Measurements from ENCODE around the gene SNAP25. TPM values are rescaled to one million over a fixed set of nuclear protein-coding genes. Genes with fewer than 3 reads are reported as not detected.

Gene SNAP25
- total RNA-seq, 1 donor from 2014 or later: 4.2 TPM

DNA sequence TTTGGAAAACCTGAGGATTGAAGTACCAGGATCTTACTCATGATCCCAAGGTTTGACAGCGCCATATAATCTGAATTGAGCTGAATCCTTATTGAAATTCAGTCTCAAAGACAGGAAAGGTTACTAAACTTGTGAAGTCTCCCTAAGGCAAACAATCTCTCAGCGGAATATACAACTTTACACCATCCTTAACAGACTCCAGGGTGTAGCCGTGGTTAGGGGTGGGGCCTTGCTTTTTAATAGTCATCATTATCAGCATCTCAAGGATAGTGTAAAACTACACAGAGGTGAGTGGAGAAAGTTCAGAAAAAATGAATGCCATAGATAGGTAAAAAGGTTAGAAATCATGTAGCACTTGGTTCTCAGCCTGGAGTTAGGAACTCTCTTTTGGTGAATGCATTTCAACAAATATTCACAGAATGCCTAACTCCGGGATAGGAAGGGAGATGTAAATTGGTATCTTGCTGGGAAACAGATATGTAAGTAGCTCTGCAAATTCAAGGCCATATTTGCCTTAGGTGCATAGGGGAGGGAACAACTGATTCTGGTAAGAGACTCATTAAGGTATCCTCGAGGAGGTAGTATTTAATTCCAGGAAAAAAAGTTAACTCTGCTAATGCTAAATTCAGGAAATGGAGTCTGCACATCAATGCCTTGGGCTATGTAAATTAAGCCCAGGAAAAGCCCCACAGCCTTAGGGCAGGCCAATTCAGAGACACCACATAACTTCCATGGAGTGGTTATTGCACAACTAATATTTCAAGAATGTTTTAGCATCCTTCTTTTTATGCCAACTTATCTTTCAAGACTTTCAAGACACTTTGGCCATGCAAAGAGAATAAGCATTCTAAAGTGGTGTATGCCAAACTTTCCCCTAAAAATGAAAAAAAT, 61.6 kb downstream of the SNAP25 start:
- no peak overlapping the region for H3K9ac ChIP-seq (ENCODE audit: low read depth in 1 of 3, low read length in 3 of 3)
- no peak overlapping the region for H3K27ac ChIP-seq (ENCODE audit: low read depth, low read length)
- H3K27me3 ChIP-seq (ENCODE audit: control insufficient read depth in 3 of 3, insufficient read depth in 3 of 3, low read length in 3 of 3): no peaks in the 10 kb centered on the region
- H3K4me3 ChIP-seq (ENCODE audit: low read length in 3 of 3): no peak overlapping the region
- no peaks in the 10 kb centered on the region for H3K9me3 ChIP-seq (ENCODE audit: control insufficient read depth in 3 of 3, low read length in 3 of 3)
- H3K4me1 ChIP-seq (ENCODE audit: control insufficient read depth in 3 of 3, insufficient read depth in 3 of 3, low read length in 3 of 3): no peaks in the 10 kb centered on the region
- H3K36me3 ChIP-seq (ENCODE audit: control insufficient read depth in 3 of 3, insufficient read depth in 3 of 3, low read length in 3 of 3): no peaks in the 10 kb centered on the region

DNA sequence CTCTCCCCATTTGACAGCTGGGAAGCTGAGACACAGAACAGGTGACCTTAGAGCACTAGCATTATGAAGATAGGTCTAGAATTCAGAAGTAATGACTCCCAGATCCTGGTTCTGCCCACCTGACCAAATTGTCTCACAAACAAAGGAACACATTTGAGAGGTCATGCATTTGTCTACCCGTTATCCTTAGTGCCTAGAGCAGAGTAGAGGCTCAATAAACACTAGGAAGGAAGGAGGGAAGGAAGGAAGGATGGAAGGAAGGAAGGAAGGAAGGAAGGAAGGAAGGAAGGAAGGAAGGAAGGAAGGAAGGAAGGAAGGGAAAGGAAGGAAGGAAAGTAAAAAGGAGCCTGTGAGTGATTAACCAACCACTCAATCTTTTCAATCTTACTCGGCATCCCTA, 63.3 kb downstream of the SNAP25 start:
- Histone ChIP-seq H3K4me3 (ENCODE audit: low read length in 3 of 3) (no peak overlapping the region), H3K27ac (ENCODE audit: low read depth, low read length) (no peak overlapping the region), H3K4me1 (ENCODE audit: control insufficient read depth in 3 of 3, insufficient read depth in 3 of 3, low read length in 3 of 3) (no peaks in the 10 kb centered on the region), H3K9ac (ENCODE audit: low read depth in 1 of 3, low read length in 3 of 3) (no peak overlapping the region), H3K36me3 (ENCODE audit: control insufficient read depth in 3 of 3, insufficient read depth in 3 of 3, low read length in 3 of 3) (no peaks in the 10 kb centered on the region), H3K27me3 (ENCODE audit: control insufficient read depth in 3 of 3, insufficient read depth in 3 of 3, low read length in 3 of 3) (no peaks in the 10 kb centered on the region), H3K9me3 (ENCODE audit: control insufficient read depth in 3 of 3, low read length in 3 of 3) (no peaks in the 10 kb centered on the region)

DNA sequence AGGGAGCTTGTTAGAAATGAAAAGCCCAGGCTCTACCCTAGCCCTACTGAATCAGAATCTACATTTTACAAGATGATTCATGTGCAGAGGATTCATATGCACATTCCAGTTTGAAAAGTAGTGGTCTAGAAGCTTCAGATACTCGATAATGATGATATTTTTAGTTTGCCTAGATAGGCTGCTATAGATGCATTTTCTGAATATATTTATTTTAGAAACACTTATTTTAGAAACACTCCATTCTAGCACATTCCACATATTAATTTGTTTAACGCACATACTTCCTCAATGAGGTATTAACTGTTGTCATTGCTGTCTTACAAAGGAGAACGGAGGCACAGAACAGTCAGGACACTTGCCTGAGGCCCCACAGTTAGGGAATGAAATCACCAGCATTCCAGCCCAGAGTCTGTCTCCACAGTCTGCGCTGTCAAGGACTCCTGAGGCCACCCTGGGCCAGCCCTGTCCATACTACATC, 64.4 kb downstream of the SNAP25 start:
- Histone ChIP-seq H3K9ac (ENCODE audit: low read depth in 1 of 3, low read length in 3 of 3) (no peak overlapping the region), H3K27me3 (ENCODE audit: control insufficient read depth in 3 of 3, insufficient read depth in 3 of 3, low read length in 3 of 3) (no peaks in the 10 kb centered on the region), H3K27ac (ENCODE audit: low read depth, low read length) (no peak overlapping the region), H3K36me3 (ENCODE audit: control insufficient read depth in 3 of 3, insufficient read depth in 3 of 3, low read length in 3 of 3) (no peaks in the 10 kb centered on the region), H3K4me1 (ENCODE audit: control insufficient read depth in 3 of 3, insufficient read depth in 3 of 3, low read length in 3 of 3) (no peaks in the 10 kb centered on the region), H3K4me3 (ENCODE audit: low read length in 3 of 3) (no peak overlapping the region), H3K9me3 (ENCODE audit: control insufficient read depth in 3 of 3, low read length in 3 of 3) (no peaks in the 10 kb centered on the region)

DNA sequence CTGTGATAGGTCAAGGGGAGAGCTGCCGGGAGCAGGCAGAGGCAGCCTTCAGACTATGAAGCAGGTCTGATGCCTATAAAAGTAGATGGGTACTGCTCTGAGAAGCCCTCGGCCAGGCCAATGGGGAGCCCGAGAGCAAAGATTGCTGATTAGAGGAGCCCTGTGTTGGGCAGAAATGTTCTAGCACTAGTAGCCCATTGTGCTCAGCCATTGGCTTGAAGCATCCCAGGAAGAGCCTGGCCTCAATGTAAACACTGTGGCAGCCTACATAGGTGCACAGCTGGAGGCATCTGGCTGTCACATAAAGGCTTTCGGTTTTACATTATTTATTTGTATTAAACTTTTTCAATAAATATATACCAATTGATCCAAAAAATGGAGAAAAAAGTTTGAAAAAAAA, 67.7 kb downstream of the SNAP25 start:
- Histone ChIP-seq H3K27ac (ENCODE audit: low read depth, low read length) (no peak overlapping the region), H3K9me3 (ENCODE audit: control insufficient read depth in 3 of 3, low read length in 3 of 3) (no peaks in the 10 kb centered on the region), H3K9ac (ENCODE audit: low read depth in 1 of 3, low read length in 3 of 3) (no peak overlapping the region), H3K36me3 (ENCODE audit: control insufficient read depth in 3 of 3, insufficient read depth in 3 of 3, low read length in 3 of 3) (no peaks in the 10 kb centered on the region), H3K4me3 (ENCODE audit: low read length in 3 of 3) (no peak overlapping the region), H3K4me1 (ENCODE audit: control insufficient read depth in 3 of 3, insufficient read depth in 3 of 3, low read length in 3 of 3) (no peaks in the 10 kb centered on the region), H3K27me3 (ENCODE audit: control insufficient read depth in 3 of 3, insufficient read depth in 3 of 3, low read length in 3 of 3) (no peaks in the 10 kb centered on the region)

DNA sequence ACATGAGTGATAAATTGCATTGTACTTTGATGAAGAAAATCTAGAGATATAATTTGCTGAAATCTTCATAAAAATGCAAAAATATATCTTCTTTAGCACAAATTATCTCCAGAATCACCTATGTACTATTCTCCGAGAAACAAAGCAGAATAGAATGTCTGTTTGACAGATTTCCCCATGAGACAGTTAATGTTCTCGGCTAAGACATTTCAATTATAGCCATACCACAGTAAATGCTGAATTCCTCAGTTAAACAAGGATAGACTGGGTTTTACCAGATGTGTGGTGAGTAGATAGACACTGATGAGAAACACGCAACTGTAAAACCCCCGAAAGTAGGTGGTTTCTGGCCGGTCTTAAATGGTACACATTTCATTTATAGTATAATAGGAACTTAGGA, 69.8 kb downstream of the SNAP25 start:
- Histone ChIP-seq H3K9ac (ENCODE audit: low read depth in 1 of 3, low read length in 3 of 3) (no peak overlapping the region), H3K4me1 (ENCODE audit: control insufficient read depth in 3 of 3, insufficient read depth in 3 of 3, low read length in 3 of 3) (no peaks in the 10 kb centered on the region), H3K36me3 (ENCODE audit: control insufficient read depth in 3 of 3, insufficient read depth in 3 of 3, low read length in 3 of 3) (no peaks in the 10 kb centered on the region), H3K9me3 (ENCODE audit: control insufficient read depth in 3 of 3, low read length in 3 of 3) (no peaks in the 10 kb centered on the region), H3K27me3 (ENCODE audit: control insufficient read depth in 3 of 3, insufficient read depth in 3 of 3, low read length in 3 of 3) (no peaks in the 10 kb centered on the region), H3K4me3 (ENCODE audit: low read length in 3 of 3) (no peak overlapping the region), H3K27ac (ENCODE audit: low read depth, low read length) (no peak overlapping the region)

DNA sequence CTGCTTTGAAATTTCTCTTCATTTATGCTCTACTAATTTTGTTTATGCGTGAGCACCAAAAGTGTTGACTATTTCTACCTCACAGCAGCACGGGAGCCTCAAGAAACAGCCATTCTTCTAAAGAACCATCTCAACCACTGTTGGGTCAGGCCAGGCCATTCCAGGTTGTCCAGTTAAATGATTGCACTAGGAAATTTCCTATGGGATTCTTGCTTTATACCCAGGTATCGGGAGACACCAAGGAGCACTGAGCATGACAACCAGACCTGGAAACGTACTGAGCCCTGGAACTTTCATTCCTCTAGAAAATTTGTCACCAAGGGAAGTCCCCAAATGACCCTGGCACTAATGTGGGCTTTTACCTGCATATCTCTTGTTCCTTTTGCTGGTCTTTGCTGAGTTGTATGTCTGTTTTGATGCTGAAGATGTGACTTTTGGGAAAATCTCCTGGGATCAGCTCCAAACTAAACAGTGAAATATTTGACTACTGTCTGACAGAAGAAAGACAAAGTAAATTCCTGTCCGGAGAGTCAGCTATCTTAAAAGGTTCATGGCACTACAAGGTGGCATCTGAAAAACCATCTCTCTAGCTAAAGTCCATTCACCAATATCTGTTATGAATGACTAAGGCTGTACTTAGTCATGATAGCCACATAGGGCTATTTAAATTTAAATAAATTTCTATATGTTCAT, 70.5 kb downstream of the SNAP25 start:
- Histone ChIP-seq H3K4me1 (ENCODE audit: control insufficient read depth in 3 of 3, insufficient read depth in 3 of 3, low read length in 3 of 3) (no peaks in the 10 kb centered on the region), H3K9me3 (ENCODE audit: control insufficient read depth in 3 of 3, low read length in 3 of 3) (no peaks in the 10 kb centered on the region), H3K4me3 (ENCODE audit: low read length in 3 of 3) (no peak overlapping the region), H3K27ac (ENCODE audit: low read depth, low read length) (no peak overlapping the region), H3K36me3 (ENCODE audit: control insufficient read depth in 3 of 3, insufficient read depth in 3 of 3, low read length in 3 of 3) (no peaks in the 10 kb centered on the region), H3K9ac (ENCODE audit: low read depth in 1 of 3, low read length in 3 of 3) (no peak overlapping the region), H3K27me3 (ENCODE audit: control insufficient read depth in 3 of 3, insufficient read depth in 3 of 3, low read length in 3 of 3) (no peaks in the 10 kb centered on the region)

DNA sequence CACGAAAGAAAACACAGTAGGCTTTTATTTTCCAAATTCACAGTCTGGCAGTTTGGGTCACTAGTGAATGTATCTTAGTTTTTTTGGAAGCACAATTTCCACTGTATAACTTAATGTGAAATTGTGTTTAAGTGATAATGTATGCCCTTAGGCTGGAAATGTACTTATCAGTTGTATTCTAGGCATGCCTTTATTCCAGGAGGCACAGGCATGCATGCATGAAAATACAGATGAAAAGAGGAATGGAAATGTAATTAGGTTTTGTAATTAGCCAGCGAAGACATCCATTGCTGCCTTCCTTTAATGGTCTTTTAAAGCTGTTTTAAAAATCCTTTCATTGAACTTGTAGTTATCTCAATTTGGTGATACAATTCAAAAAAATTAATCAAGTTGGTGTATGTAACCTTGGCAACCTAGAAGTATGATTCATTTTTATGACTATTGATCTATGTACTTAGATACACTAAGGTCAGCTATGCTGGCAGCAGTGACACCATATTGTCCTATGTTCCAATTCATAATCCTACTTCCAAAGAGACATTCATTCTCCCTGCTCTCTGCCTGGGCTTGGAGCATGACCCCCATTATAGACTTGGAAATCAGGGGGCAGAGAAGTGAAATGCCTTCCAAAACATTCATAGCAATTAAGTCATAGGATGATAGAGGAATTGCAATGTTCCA, 73.1 kb downstream of the SNAP25 start:
- no peaks in the 10 kb centered on the region for H3K36me3 ChIP-seq (ENCODE audit: control insufficient read depth in 3 of 3, insufficient read depth in 3 of 3, low read length in 3 of 3)
- no peaks in the 10 kb centered on the region for H3K4me1 ChIP-seq (ENCODE audit: control insufficient read depth in 3 of 3, insufficient read depth in 3 of 3, low read length in 3 of 3)
- no peak overlapping the region for H3K27ac ChIP-seq (ENCODE audit: low read depth, low read length)
- no peak overlapping the region for H3K9ac ChIP-seq (ENCODE audit: low read depth in 1 of 3, low read length in 3 of 3)
- no peaks in the 10 kb centered on the region for H3K27me3 ChIP-seq (ENCODE audit: control insufficient read depth in 3 of 3, insufficient read depth in 3 of 3, low read length in 3 of 3)
- H3K4me3 ChIP-seq (ENCODE audit: low read length in 3 of 3): no peak overlapping the region
- H3K9me3 ChIP-seq (ENCODE audit: control insufficient read depth in 3 of 3, low read length in 3 of 3): no peaks in the 10 kb centered on the region

DNA sequence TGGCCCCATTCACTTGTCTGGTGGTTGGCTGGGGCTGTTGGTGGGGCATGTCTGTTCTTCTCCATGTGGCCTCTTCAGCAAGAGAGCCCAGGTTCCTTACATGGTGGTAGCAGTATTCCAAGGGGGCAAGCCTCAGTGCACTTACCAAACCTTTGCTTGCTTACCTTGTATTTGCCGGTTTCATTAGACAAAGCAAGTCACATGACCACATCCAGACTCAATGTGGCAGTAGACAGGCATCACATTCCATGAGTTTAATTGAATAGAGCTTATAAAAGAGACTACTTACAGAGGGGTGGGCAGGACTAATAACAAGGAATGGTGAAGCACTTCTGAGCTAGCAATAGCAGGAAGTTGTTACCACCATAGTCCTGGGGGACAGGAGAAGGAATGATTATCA, 78.6 kb downstream of the SNAP25 start:
- no peak overlapping the region for H3K4me3 ChIP-seq (ENCODE audit: low read length in 3 of 3)
- H3K9me3 ChIP-seq (ENCODE audit: control insufficient read depth in 3 of 3, low read length in 3 of 3): no peaks in the 10 kb centered on the region
- no peaks in the 10 kb centered on the region for H3K36me3 ChIP-seq (ENCODE audit: control insufficient read depth in 3 of 3, insufficient read depth in 3 of 3, low read length in 3 of 3)
- H3K9ac ChIP-seq (ENCODE audit: low read depth in 1 of 3, low read length in 3 of 3): no peak overlapping the region
- no peak overlapping the region for H3K27ac ChIP-seq (ENCODE audit: low read depth, low read length)
- H3K4me1 ChIP-seq (ENCODE audit: control insufficient read depth in 3 of 3, insufficient read depth in 3 of 3, low read length in 3 of 3): no peaks in the 10 kb centered on the region
- no peaks in the 10 kb centered on the region for H3K27me3 ChIP-seq (ENCODE audit: control insufficient read depth in 3 of 3, insufficient read depth in 3 of 3, low read length in 3 of 3)

DNA sequence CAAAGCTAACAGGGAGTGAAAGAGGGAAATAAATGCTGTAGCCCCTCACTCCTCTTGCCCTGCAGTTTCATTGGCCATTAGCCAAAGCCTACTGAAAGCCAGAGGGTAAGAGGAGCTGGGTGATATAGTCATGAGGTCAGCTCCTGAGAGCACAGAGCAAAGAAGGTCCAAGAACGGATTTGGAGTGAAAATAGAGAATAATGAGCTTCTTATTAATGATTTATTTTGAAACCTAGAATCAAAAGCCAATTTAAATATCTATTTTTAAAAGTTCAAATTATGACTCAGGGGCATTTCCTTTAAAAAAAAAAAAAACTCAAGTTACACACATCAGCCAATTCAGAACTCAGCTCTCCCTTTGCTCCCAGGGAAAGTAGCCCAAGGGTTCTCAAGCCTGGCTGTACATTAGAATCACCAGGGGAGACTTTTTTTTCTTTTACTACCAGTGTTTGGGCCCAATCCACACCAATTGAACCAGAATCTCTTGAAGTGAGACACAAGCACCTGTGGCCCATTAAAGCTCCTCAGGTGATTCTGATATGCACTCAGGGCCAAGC, 79.1 kb downstream of the SNAP25 start:
- Histone ChIP-seq H3K4me1 (ENCODE audit: control insufficient read depth in 3 of 3, insufficient read depth in 3 of 3, low read length in 3 of 3) (no peaks in the 10 kb centered on the region), H3K9me3 (ENCODE audit: control insufficient read depth in 3 of 3, low read length in 3 of 3) (no peaks in the 10 kb centered on the region), H3K36me3 (ENCODE audit: control insufficient read depth in 3 of 3, insufficient read depth in 3 of 3, low read length in 3 of 3) (no peaks in the 10 kb centered on the region), H3K27ac (ENCODE audit: low read depth, low read length) (no peak overlapping the region), H3K27me3 (ENCODE audit: control insufficient read depth in 3 of 3, insufficient read depth in 3 of 3, low read length in 3 of 3) (no peaks in the 10 kb centered on the region), H3K9ac (ENCODE audit: low read depth in 1 of 3, low read length in 3 of 3) (no peak overlapping the region), H3K4me3 (ENCODE audit: low read length in 3 of 3) (no peak overlapping the region)

All from skeletal muscle tissue (tissue), 4 donors.